GM23338 (cell line): ENCODE measurements around the gene RXFP4.
A peak's percentile ranks its signal among the peaks of the same experiment; 100 is the strongest.

Experiments used
- CREB1 ChIP-seq: fragments of 250-450 bp; sonication (Bioruptor Pico); IDR thresholded peaks from 2 replicates; pipeline ENCODE4 v1.5.0; 2020; ENCODE audit warnings: low read depth, mild to moderate bottlenecking, moderate library complexity
- EZH2 ChIP-seq: fragments of 200-600 bp; sonication (generic); IDR thresholded peaks from one replicate; pipeline ENCODE4 v1.8.0; 2017; ENCODE audit warnings: antibody characterized with exemption, mild to moderate bottlenecking, low read depth; ENCODE audit not compliant: unreplicated experiment
- EZH2phosphoT487 ChIP-seq: fragments of 200-600 bp; sonication (generic); IDR thresholded peaks from one replicate; pipeline ENCODE4 v1.8.1; 2018; ENCODE audit warnings: antibody characterized with exemption; ENCODE audit not compliant: unreplicated experiment
- JUNB ChIP-seq: IDR thresholded peaks from one replicate; pipeline ENCODE4 v1.6.1; 2016; ENCODE audit warnings: antibody characterized with exemption; ENCODE audit not compliant: unreplicated experiment
- NANOG ChIP-seq: IDR thresholded peaks from 2 replicates; pipeline ENCODE4 v1.6.1; 2016; ENCODE audit warnings: antibody characterized with exemption, borderline replicate concordance
- POLR2AphosphoS5 ChIP-seq: IDR thresholded peaks from 2 replicates; pipeline ENCODE4 v1.6.1; 2016; ENCODE audit warnings: antibody characterized with exemption, low read depth
- STAT1 ChIP-seq: IDR thresholded peaks from one replicate; pipeline ENCODE4 v1.6.1; 2016; ENCODE audit warnings: antibody characterized with exemption; ENCODE audit not compliant: unreplicated experiment
- ZNF114 ChIP-seq: fragments of 250-450 bp; sonication (Bioruptor Pico); IDR thresholded peaks from 2 replicates; pipeline ENCODE4 v1.5.0; 2020; ENCODE audit warnings: mild to moderate bottlenecking, moderate library complexity
- ZNF331 ChIP-seq: fragments of 250-450 bp; sonication (Bioruptor Pico); IDR thresholded peaks from 2 replicates; pipeline ENCODE4 v1.5.0; 2020; ENCODE audit warnings: low read depth, mild to moderate bottlenecking, moderate library complexity
- TF ChIP-seq, protein P1 (sequence below), 2 experiments: fragments of 200-600 bp in 1 of 2; sonication (generic) in 1 of 2; conservative IDR thresholded peaks; 2 replicates each; pipeline versions ENCODE4 v1.5.1 to v1.6.1; 2016 to 2017; ENCODE audit warnings: antibody characterized with exemption in 2 of 2, low read depth in 2 of 2, mild to moderate bottlenecking in 2 of 2, moderate library complexity in 1 of 2
- TF ChIP-seq, protein P2 (sequence below): IDR thresholded peaks from one replicate; pipeline ENCODE4 v1.6.1; 2018; ENCODE audit warnings: antibody characterized with exemption; ENCODE audit not compliant: unreplicated experiment
- TF ChIP-seq, protein P3 (sequence below): IDR thresholded peaks from 2 replicates; pipeline ENCODE4 v1.6.1; 2016; ENCODE audit warnings: antibody characterized with exemption
- TF ChIP-seq, protein P4 (sequence below): fragments of 250-450 bp; sonication (Bioruptor Pico); IDR thresholded peaks from 2 replicates; pipeline ENCODE4 v1.5.0; 2020; ENCODE audit warnings: mild to moderate bottlenecking, moderate library complexity

DNA sequence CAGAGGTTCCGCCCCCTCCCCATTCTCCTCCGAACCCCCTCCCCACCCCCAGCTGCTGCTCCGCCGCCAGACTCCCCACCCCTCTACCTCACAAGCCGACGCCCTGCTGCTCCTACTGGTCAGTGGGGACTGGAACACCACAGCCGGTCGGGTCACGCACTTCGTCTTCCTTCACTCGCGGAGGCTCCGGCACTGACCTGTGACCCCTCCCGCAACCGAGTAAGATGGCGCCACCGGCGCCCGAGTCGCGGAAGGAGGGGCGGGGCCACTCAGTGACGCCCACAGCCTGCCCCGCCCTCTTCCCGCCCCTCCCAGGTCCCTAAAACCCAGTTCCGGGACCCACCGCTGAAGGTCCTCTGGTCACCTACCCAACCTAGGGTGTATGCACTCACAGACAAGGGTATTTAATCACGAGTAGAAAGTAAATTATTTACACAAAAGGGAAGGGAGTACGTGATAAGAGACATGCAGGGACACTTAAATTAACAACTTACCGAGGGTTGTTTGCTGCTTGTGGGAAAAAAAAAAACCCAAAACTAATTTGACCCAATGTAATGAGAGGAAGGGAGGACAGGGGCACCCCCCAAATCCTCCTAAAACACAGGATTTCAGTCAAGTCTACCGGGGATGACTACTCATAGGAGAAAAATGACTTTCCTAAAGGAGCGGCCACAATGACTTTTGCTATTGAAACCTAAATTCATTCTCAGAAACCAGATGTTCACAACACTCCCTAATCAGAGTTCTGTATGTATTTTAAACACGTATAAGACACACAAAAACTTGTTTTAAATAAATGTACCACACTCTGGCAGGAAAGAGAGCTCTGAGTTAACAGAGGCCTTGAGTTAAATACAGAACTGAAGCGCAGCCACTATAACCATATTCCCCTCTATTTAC lies 30.0 kb upstream of the RXFP4 start, which contains the start of gene RIT1:
- TF ChIP-seq EZH2phosphoT487 = no peak
- TF ChIP-seq POLR2AphosphoS5 = peak; percentile 81
- peak; percentile 77 for TF ChIP-seq CREB1
- TF ChIP-seq, protein P1, sequence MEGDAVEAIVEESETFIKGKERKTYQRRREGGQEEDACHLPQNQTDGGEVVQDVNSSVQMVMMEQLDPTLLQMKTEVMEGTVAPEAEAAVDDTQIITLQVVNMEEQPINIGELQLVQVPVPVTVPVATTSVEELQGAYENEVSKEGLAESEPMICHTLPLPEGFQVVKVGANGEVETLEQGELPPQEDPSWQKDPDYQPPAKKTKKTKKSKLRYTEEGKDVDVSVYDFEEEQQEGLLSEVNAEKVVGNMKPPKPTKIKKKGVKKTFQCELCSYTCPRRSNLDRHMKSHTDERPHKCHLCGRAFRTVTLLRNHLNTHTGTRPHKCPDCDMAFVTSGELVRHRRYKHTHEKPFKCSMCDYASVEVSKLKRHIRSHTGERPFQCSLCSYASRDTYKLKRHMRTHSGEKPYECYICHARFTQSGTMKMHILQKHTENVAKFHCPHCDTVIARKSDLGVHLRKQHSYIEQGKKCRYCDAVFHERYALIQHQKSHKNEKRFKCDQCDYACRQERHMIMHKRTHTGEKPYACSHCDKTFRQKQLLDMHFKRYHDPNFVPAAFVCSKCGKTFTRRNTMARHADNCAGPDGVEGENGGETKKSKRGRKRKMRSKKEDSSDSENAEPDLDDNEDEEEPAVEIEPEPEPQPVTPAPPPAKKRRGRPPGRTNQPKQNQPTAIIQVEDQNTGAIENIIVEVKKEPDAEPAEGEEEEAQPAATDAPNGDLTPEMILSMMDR (conservative IDR thresholded peaks at IDR 0.05; ENCODE audit: low read depth in 2 of 2) = no peak
- TF ChIP-seq, protein P2, sequence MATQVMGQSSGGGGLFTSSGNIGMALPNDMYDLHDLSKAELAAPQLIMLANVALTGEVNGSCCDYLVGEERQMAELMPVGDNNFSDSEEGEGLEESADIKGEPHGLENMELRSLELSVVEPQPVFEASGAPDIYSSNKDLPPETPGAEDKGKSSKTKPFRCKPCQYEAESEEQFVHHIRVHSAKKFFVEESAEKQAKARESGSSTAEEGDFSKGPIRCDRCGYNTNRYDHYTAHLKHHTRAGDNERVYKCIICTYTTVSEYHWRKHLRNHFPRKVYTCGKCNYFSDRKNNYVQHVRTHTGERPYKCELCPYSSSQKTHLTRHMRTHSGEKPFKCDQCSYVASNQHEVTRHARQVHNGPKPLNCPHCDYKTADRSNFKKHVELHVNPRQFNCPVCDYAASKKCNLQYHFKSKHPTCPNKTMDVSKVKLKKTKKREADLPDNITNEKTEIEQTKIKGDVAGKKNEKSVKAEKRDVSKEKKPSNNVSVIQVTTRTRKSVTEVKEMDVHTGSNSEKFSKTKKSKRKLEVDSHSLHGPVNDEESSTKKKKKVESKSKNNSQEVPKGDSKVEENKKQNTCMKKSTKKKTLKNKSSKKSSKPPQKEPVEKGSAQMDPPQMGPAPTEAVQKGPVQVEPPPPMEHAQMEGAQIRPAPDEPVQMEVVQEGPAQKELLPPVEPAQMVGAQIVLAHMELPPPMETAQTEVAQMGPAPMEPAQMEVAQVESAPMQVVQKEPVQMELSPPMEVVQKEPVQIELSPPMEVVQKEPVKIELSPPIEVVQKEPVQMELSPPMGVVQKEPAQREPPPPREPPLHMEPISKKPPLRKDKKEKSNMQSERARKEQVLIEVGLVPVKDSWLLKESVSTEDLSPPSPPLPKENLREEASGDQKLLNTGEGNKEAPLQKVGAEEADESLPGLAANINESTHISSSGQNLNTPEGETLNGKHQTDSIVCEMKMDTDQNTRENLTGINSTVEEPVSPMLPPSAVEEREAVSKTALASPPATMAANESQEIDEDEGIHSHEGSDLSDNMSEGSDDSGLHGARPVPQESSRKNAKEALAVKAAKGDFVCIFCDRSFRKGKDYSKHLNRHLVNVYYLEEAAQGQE = no peak
- TF ChIP-seq EZH2 = no peak
- TF ChIP-seq JUNB = no peak
- TF ChIP-seq, protein P3, sequence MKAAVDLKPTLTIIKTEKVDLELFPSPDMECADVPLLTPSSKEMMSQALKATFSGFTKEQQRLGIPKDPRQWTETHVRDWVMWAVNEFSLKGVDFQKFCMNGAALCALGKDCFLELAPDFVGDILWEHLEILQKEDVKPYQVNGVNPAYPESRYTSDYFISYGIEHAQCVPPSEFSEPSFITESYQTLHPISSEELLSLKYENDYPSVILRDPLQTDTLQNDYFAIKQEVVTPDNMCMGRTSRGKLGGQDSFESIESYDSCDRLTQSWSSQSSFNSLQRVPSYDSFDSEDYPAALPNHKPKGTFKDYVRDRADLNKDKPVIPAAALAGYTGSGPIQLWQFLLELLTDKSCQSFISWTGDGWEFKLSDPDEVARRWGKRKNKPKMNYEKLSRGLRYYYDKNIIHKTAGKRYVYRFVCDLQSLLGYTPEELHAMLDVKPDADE = no peak
- no peak for TF ChIP-seq ZNF331
- TF ChIP-seq NANOG = no peak
- TF ChIP-seq STAT1 = no peak
- no peak for TF ChIP-seq ZNF114 (CRISPR knock-in tag)
- TF ChIP-seq, protein P4, sequence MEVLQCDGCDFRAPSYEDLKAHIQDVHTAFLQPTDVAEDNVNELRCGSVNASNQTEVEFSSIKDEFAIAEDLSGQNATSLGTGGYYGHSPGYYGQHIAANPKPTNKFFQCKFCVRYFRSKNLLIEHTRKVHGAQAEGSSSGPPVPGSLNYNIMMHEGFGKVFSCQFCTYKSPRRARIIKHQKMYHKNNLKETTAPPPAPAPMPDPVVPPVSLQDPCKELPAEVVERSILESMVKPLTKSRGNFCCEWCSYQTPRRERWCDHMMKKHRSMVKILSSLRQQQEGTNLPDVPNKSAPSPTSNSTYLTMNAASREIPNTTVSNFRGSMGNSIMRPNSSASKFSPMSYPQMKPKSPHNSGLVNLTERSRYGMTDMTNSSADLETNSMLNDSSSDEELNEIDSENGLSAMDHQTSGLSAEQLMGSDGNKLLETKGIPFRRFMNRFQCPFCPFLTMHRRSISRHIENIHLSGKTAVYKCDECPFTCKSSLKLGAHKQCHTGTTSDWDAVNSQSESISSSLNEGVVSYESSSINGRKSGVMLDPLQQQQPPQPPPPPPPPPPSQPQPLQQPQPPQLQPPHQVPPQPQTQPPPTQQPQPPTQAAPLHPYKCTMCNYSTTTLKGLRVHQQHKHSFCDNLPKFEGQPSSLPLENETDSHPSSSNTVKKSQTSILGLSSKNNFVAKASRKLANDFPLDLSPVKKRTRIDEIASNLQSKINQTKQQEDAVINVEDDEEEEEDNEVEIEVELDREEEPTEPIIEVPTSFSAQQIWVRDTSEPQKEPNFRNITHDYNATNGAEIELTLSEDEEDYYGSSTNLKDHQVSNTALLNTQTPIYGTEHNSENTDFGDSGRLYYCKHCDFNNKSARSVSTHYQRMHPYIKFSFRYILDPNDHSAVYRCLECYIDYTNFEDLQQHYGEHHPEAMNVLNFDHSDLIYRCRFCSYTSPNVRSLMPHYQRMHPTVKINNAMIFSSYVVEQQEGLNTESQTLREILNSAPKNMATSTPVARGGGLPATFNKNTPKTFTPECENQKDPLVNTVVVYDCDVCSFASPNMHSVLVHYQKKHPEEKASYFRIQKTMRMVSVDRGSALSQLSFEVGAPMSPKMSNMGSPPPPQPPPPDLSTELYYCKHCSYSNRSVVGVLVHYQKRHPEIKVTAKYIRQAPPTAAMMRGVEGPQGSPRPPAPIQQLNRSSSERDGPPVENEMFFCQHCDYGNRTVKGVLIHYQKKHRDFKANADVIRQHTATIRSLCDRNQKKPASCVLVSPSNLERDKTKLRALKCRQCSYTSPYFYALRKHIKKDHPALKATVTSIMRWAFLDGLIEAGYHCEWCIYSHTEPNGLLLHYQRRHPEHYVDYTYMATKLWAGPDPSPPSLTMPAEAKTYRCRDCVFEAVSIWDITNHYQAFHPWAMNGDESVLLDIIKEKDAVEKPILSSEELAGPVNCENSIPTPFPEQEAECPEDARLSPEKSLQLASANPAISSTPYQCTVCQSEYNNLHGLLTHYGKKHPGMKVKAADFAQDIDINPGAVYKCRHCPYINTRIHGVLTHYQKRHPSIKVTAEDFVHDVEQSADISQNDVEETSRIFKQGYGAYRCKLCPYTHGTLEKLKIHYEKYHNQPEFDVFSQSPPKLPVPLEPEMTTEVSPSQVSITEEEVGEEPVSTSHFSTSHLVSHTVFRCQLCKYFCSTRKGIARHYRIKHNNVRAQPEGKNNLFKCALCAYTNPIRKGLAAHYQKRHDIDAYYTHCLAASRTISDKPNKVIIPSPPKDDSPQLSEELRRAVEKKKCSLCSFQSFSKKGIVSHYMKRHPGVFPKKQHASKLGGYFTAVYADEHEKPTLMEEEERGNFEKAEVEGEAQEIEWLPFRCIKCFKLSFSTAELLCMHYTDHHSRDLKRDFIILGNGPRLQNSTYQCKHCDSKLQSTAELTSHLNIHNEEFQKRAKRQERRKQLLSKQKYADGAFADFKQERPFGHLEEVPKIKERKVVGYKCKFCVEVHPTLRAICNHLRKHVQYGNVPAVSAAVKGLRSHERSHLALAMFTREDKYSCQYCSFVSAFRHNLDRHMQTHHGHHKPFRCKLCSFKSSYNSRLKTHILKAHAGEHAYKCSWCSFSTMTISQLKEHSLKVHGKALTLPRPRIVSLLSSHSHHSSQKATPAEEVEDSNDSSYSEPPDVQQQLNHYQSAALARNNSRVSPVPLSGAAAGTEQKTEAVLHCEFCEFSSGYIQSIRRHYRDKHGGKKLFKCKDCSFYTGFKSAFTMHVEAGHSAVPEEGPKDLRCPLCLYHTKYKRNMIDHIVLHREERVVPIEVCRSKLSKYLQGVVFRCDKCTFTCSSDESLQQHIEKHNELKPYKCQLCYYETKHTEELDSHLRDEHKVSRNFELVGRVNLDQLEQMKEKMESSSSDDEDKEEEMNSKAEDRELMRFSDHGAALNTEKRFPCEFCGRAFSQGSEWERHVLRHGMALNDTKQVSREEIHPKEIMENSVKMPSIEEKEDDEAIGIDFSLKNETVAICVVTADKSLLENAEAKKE (CRISPR knock-in tag) = no peak
